HEK293 (cell line): Measurements from ENCODE around the gene SLC9C2.

Experiments used
- CTCF ChIA-PET: fragments of 350-600 bp; formaldehyde crosslinking; extraction: SDS; loops from one replicate; lab custom pipeline; 2021; ENCODE audit warnings: antibody characterized with exemption; lab: Yijun Ruan, JAX
- POLR2A ChIA-PET: fragments of 300-600 bp; formaldehyde crosslinking; extraction: SDS; loops from one replicate; lab custom pipeline; 2020; ENCODE audit warnings: antibody characterized with exemption, inconsistent platforms; lab: Yijun Ruan, JAX
- H3K27ac ChIP-seq: fragments of 200-500 bp; sonication (Bioruptor generic); 2 replicates; pipeline ENCODE4 v1.5.1; 2014; ENCODE audit warnings: low read depth, low read length, control low read depth, inconsistent platforms; ENCODE audit errors: extremely low read depth
- H3K36me3 ChIP-seq, 2 experiments: fragments of 200-500 bp in 1 of 2; sonication (Bioruptor generic) in 1 of 2; 1 replicate in 1 of 2; 2 replicates in 1 of 2; pipeline ENCODE4 v1.5.1; 2014 to 2017; ENCODE audit warnings: inconsistent platforms in 2 of 2, low read length in 2 of 2; ENCODE audit not compliant: control insufficient read depth in 2 of 2, insufficient read depth in 1 of 2
- H3K4me1 ChIP-seq: fragments of 200-500 bp; sonication (Bioruptor generic); 2 replicates; pipeline ENCODE4 v1.5.1; 2014; ENCODE audit warnings: mild to moderate bottlenecking, low read length, inconsistent platforms; ENCODE audit not compliant: control insufficient read depth, insufficient read depth
- H3K4me3 ChIP-seq: 2 replicates; pipeline ENCODE4 v1.5.1; 2011; ENCODE audit warnings: low read depth, mild to moderate bottlenecking, control low read depth, low read length, moderate library complexity
- H3K9me3 ChIP-seq: fragments of 200-500 bp; sonication (Bioruptor generic); 2 replicates; pipeline ENCODE4 v1.5.1; 2014; ENCODE audit warnings: low read depth, low read length, inconsistent platforms; ENCODE audit not compliant: control insufficient read depth, insufficient read depth
- AEBP2 ChIP-seq: fragments of 450-650 bp; formaldehyde crosslinking; IDR thresholded peaks from 2 replicates; pipeline ENCODE4 v1.5.1; 2016; ENCODE audit warnings: missing biosample characterization, missing genetic modification characterization, borderline replicate concordance
- KLF7 ChIP-seq: fragments of 450-650 bp; formaldehyde crosslinking; IDR thresholded peaks from 2 replicates; pipeline ENCODE4 v1.5.1; 2016; ENCODE audit warnings: missing biosample characterization, missing genetic modification characterization, borderline replicate concordance
- MZF1 ChIP-seq: fragments of 450-650 bp; formaldehyde crosslinking; IDR thresholded peaks from 2 replicates; pipeline ENCODE4 v1.5.1; 2017; ENCODE audit warnings: missing biosample characterization, missing genetic modification characterization, borderline replicate concordance
- SCRT2 ChIP-seq: fragments of 450-650 bp; formaldehyde crosslinking; IDR thresholded peaks from 2 replicates; pipeline ENCODE4 v1.5.1; 2016; ENCODE audit warnings: missing biosample characterization, missing genetic modification characterization
- TCF7L2 ChIP-seq: IDR thresholded peaks from 2 replicates; pipeline ENCODE4 v1.6.1; 2011; ENCODE audit warnings: low read depth, mild to moderate bottlenecking, inconsistent platforms, low read length, moderate library complexity, borderline replicate concordance
- ZNF324 ChIP-seq: fragments of 450-650 bp; formaldehyde crosslinking; IDR thresholded peaks from 2 replicates; pipeline ENCODE4 v1.5.1; 2016; ENCODE audit warnings: missing biosample characterization, missing genetic modification characterization
- ZNF404 ChIP-seq: fragments of 450-650 bp; formaldehyde crosslinking; IDR thresholded peaks from 2 replicates; pipeline ENCODE4 v1.5.1; 2017; ENCODE audit warnings: missing biosample characterization, missing genetic modification characterization
- ZSCAN30 ChIP-seq: fragments of 450-650 bp; IDR thresholded peaks from 2 replicates; pipeline ENCODE4 v1.5.1; 2018; ENCODE audit warnings: missing biosample characterization, mild to moderate bottlenecking, missing genetic modification characterization, moderate library complexity

SLC9C2 gene

GRCh38 chr1:173453982-173454381 lies 148.9 kb downstream of the SLC9C2 start (continued):
- TF ChIP-seq ZSCAN30 (tag by site-specific recombination) (no peak), MZF1 (tag by site-specific recombination) (no peak), ZNF404 (tag by site-specific recombination) (no peak)

GRCh38 chr1:173451981-173452380 lies 150.9 kb downstream of the SLC9C2 start:
- ChIA-PET POLR2A (no interaction called here), CTCF (interaction anchor here (0.9 kb wide), 1 partner anchor 334 kb away, joined by 3 read pairs; no protein-coding TSS in a partner anchor)

More at GRCh38 chr1:173451981-173452380, 150.9 kb downstream of the SLC9C2 start:
- Histone ChIP-seq H3K4me1 (no peaks in the 10 kb centered on the region), H3K9me3 (no peaks in the 10 kb centered on the region), H3K27ac (no peak overlapping the region), H3K36me3 (no peaks in the 10 kb centered on the region), H3K4me3 (no peak overlapping the region)
- TF ChIP-seq AEBP2 (tag by site-specific recombination) (no peak), ZNF324 (tag by site-specific recombination) (no peak), SCRT2 (tag by site-specific recombination) (0 out of 2 replicates have a peak, but pooled peaks have one; percentile 16), KLF7 (tag by site-specific recombination) (no peak), TCF7L2 (no peak)
